ENCODE data around the gene RPL12.
A peak's percentile ranks its signal among the peaks of the same experiment; 100 is the strongest.

Gene RPL12

GRCh38 chr9:127426756-127427155, 24.4 kb downstream of the RPL12 start:
- Histone ChIP-seq H3K4me1 (ENCODE audit: control extremely low read depth in 1 of 4, control insufficient read depth in 4 of 4, insufficient read depth in 4 of 4, low read length in 3 of 4) (peaks cover 5 to 32% (median 22%) of the 10 kb centered on the region in 4 experiments), H3K4me3 (ENCODE audit: control insufficient read depth in 1 of 7, extremely low read depth in 1 of 7, insufficient read depth in 4 of 7, low read depth in 2 of 7, low read length in 6 of 7) (no peak overlapping the region), H3K27ac (ENCODE audit: insufficient read depth in 1 of 2, low read depth in 1 of 2, low read length in 2 of 2, poor library complexity in 1 of 2, severe bottlenecking in 2 of 2) (no peak overlapping the region), H3K36me3 (ENCODE audit: control insufficient read depth in 4 of 4, insufficient read depth in 4 of 4, low read length in 3 of 4) (peaks cover 9 to 21% (median 20%) of the 10 kb centered on the region in 4 experiments), H3K27me3 (replicated peaks in 2 of 5; ENCODE audit: control insufficient read depth in 4 of 5, insufficient read depth in 5 of 5, low read length in 4 of 5) (no peaks in the 10 kb centered on the region), H3K9me3 (ENCODE audit: control extremely low read depth in 1 of 5, control insufficient read depth in 4 of 5, insufficient read depth in 2 of 5, low read depth in 1 of 5, low read length in 4 of 5) (no peaks in the 10 kb centered on the region)
- POLR2A ChIA-PET, result no interaction called here
- no peak for DNase-seq
- CTCF ChIA-PET, result no interaction called here
- WGBS (ENCODE audit: insufficient coverage), result no CpG with 5 or more reads among the region's 2 CpGs

GRCh38 chr9:127424676-127424999, 26.6 kb downstream of the RPL12 start:
- Histone ChIP-seq H3K36me3 (ENCODE audit: control insufficient read depth in 4 of 4, insufficient read depth in 4 of 4, low read length in 3 of 4) (peaks cover 2 to 12% (median 7%) of the 10 kb centered on the region in 4 experiments), H3K27me3 (replicated peaks in 2 of 5; ENCODE audit: control insufficient read depth in 4 of 5, insufficient read depth in 5 of 5, low read length in 4 of 5) (no peaks in the 10 kb centered on the region), H3K9me3 (ENCODE audit: control extremely low read depth in 1 of 5, control insufficient read depth in 4 of 5, insufficient read depth in 2 of 5, low read depth in 1 of 5, low read length in 4 of 5) (no peaks in the 10 kb centered on the region), H3K4me3 (ENCODE audit: control insufficient read depth in 1 of 7, extremely low read depth in 1 of 7, insufficient read depth in 4 of 7, low read depth in 2 of 7, low read length in 6 of 7) (peak overlapping the region; percentile 71 to 99 (median 92)), H3K4me1 (ENCODE audit: control extremely low read depth in 1 of 4, control insufficient read depth in 4 of 4, insufficient read depth in 4 of 4, low read length in 3 of 4) (peaks cover 5 to 32% (median 22%) of the 10 kb centered on the region in 4 experiments), H3K27ac (ENCODE audit: insufficient read depth in 1 of 2, low read depth in 1 of 2, low read length in 2 of 2, poor library complexity in 1 of 2, severe bottlenecking in 2 of 2) (peak overlapping the region; percentile 80 to 89)
- CTCF ChIA-PET, result interaction anchor here (0.8 to 1.0 kb wide), 2 partner anchors 68 to 210 kb away, joined by 3 to 4 read pairs; no protein-coding TSS in a partner anchor
- peak in 2 of 3 donors; percentile 27 to 39 for DNase-seq
- POLR2A ChIA-PET, result interaction anchor here (1.4 kb wide), 2 partner anchors 24 to 26 kb away, joined by 4 to 14 read pairs; partner anchors contain the start of genes LRSAM1 and RPL12
- 0% methylated on average over 12 of the region's 13 CpGs for WGBS (ENCODE audit: insufficient coverage)

- DNase-seq, result peak; percentile 90 to 97 (median 97)
- ChIA-PET CTCF (interaction anchor here (0.8 to 1.6 kb wide), 3 partner anchors 30 to 209 kb away, joined by 3 to 4 read pairs (median 3); no protein-coding TSS in a partner anchor), POLR2A (interaction anchor here (1.4 kb wide), 2 partner anchors 24 to 27 kb away, joined by 4 to 14 read pairs; partner anchors contain the start of genes LRSAM1 and RPL12)
- Histone ChIP-seq H3K27ac (ENCODE audit: insufficient read depth in 1 of 2, low read depth in 1 of 2, low read length in 2 of 2, poor library complexity in 1 of 2, severe bottlenecking in 2 of 2) (peak within 1 kb of the TSS; percentile 80 to 89), H3K9me3 (ENCODE audit: control extremely low read depth in 1 of 5, control insufficient read depth in 4 of 5, insufficient read depth in 2 of 5, low read depth in 1 of 5, low read length in 4 of 5) (no peaks in the 10 kb centered on the region), H3K27me3 (replicated peaks in 2 of 5; ENCODE audit: control insufficient read depth in 4 of 5, insufficient read depth in 5 of 5, low read length in 4 of 5) (no peaks in the 10 kb centered on the region), H3K4me1 (ENCODE audit: control extremely low read depth in 1 of 4, control insufficient read depth in 4 of 4, insufficient read depth in 4 of 4, low read length in 3 of 4) (peaks cover 5 to 32% (median 22%) of the 10 kb centered on the region in 4 experiments), H3K4me3 (ENCODE audit: control insufficient read depth in 1 of 7, extremely low read depth in 1 of 7, insufficient read depth in 4 of 7, low read depth in 2 of 7, low read length in 6 of 7) (peak within 1 kb of the TSS; percentile 71 to 99 (median 92)), H3K36me3 (ENCODE audit: control insufficient read depth in 4 of 4, insufficient read depth in 4 of 4, low read length in 3 of 4) (peaks cover 0 to 9% (median 5%) of the 10 kb centered on the region in 4 experiments)
- WGBS (ENCODE audit: insufficient coverage), result 0% methylated on average over 54 of the region's 54 CpGs
Measured at GRCh38 chr9:127423934-127424675, 27.1 kb downstream of the RPL12 start, which contains the start of gene ZNF79. Gene ZNF79 (plus strand): TSS chr9:127424382. CDS start chr9:127424788, 406 bp downstream.

GRCh38 chr9:127423476-127423933, 27.7 kb downstream of the RPL12 start:
- H3K4me3 ChIP-seq (ENCODE audit: control insufficient read depth in 1 of 7, extremely low read depth in 1 of 7, insufficient read depth in 4 of 7, low read depth in 2 of 7, low read length in 6 of 7), result peak overlapping the region; percentile 71 to 99 (median 92)
- H3K27ac ChIP-seq (ENCODE audit: insufficient read depth in 1 of 2, low read depth in 1 of 2, low read length in 2 of 2, poor library complexity in 1 of 2, severe bottlenecking in 2 of 2), result peak overlapping the region; percentile 80 to 89
- no peaks in the 10 kb centered on the region for H3K9me3 ChIP-seq (ENCODE audit: control extremely low read depth in 1 of 5, control insufficient read depth in 4 of 5, insufficient read depth in 2 of 5, low read depth in 1 of 5, low read length in 4 of 5)
- ChIA-PET CTCF (interaction anchor here (1.2 to 1.6 kb wide), 2 partner anchors 29 to 209 kb away, joined by 3 read pairs; no protein-coding TSS in a partner anchor), POLR2A (interaction anchor here (1.4 kb wide), 2 partner anchors 25 to 27 kb away, joined by 4 to 14 read pairs; partner anchors contain the start of genes LRSAM1 and RPL12)
- no peak for DNase-seq
- H3K4me1 ChIP-seq (ENCODE audit: control extremely low read depth in 1 of 4, control insufficient read depth in 4 of 4, insufficient read depth in 4 of 4, low read length in 3 of 4), result peaks cover 5 to 32% (median 25%) of the 10 kb centered on the region in 4 experiments
- 0% methylated on average over 7 of the region's 9 CpGs for WGBS (ENCODE audit: insufficient coverage)
- H3K27me3 ChIP-seq (replicated peaks in 2 of 5; ENCODE audit: control insufficient read depth in 4 of 5, insufficient read depth in 5 of 5, low read length in 4 of 5), result no peaks in the 10 kb centered on the region
- H3K36me3 ChIP-seq (ENCODE audit: control insufficient read depth in 4 of 4, insufficient read depth in 4 of 4, low read length in 3 of 4), result peaks cover 0 to 3% (median 2%) of the 10 kb centered on the region in 4 experiments

- ChIA-PET POLR2A (no interaction called here), CTCF (interaction anchor here (1.0 to 1.6 kb wide), 4 partner anchors 17 to 208 kb away, joined by 3 read pairs; partner anchors contain the start of genes LRSAM1 and RPL12)
- Histone ChIP-seq H3K36me3 (ENCODE audit: control insufficient read depth in 4 of 4, insufficient read depth in 4 of 4, low read length in 3 of 4) (no peaks in the 10 kb centered on the region), H3K27me3 (replicated peaks in 2 of 5; ENCODE audit: control insufficient read depth in 4 of 5, insufficient read depth in 5 of 5, low read length in 4 of 5) (no peaks in the 10 kb centered on the region), H3K9me3 (ENCODE audit: control extremely low read depth in 1 of 5, control insufficient read depth in 4 of 5, insufficient read depth in 2 of 5, low read depth in 1 of 5, low read length in 4 of 5) (no peaks in the 10 kb centered on the region), H3K27ac (ENCODE audit: insufficient read depth in 1 of 2, low read depth in 1 of 2, low read length in 2 of 2, poor library complexity in 1 of 2, severe bottlenecking in 2 of 2) (peak overlapping the region in 1 of 2 experiments; percentile 89), H3K4me1 (ENCODE audit: control extremely low read depth in 1 of 4, control insufficient read depth in 4 of 4, insufficient read depth in 4 of 4, low read length in 3 of 4) (peaks cover 5 to 32% (median 25%) of the 10 kb centered on the region in 4 experiments), H3K4me3 (ENCODE audit: control insufficient read depth in 1 of 7, extremely low read depth in 1 of 7, insufficient read depth in 4 of 7, low read depth in 2 of 7, low read length in 6 of 7) (peak overlapping the region in 6 of 7 experiments; percentile 13 to 99 (median 91))
- DNase-seq, result no peak
- WGBS (ENCODE audit: insufficient coverage), result 85% methylated on average over 4 of the region's 6 CpGs
Measured at GRCh38 chr9:127422787-127423186, 28.4 kb downstream of the RPL12 start.

- WGBS (ENCODE audit: insufficient coverage), result 98% methylated on average over 10 of the region's 10 CpGs
- Histone ChIP-seq H3K4me3 (ENCODE audit: control insufficient read depth in 1 of 7, extremely low read depth in 1 of 7, insufficient read depth in 4 of 7, low read depth in 2 of 7, low read length in 6 of 7) (peak overlapping the region in 1 of 7 experiments; percentile 86), H3K36me3 (ENCODE audit: control insufficient read depth in 4 of 4, insufficient read depth in 4 of 4, low read length in 3 of 4) (no peaks in the 10 kb centered on the region), H3K27ac (ENCODE audit: insufficient read depth in 1 of 2, low read depth in 1 of 2, low read length in 2 of 2, poor library complexity in 1 of 2, severe bottlenecking in 2 of 2) (no peak overlapping the region), H3K9me3 (ENCODE audit: control extremely low read depth in 1 of 5, control insufficient read depth in 4 of 5, insufficient read depth in 2 of 5, low read depth in 1 of 5, low read length in 4 of 5) (no peaks in the 10 kb centered on the region), H3K4me1 (ENCODE audit: control extremely low read depth in 1 of 4, control insufficient read depth in 4 of 4, insufficient read depth in 4 of 4, low read length in 3 of 4) (peaks cover 5 to 32% (median 25%) of the 10 kb centered on the region in 4 experiments), H3K27me3 (replicated peaks in 2 of 5; ENCODE audit: control insufficient read depth in 4 of 5, insufficient read depth in 5 of 5, low read length in 4 of 5) (no peaks in the 10 kb centered on the region)
- CTCF ChIA-PET, result interaction anchor here (1.0 to 1.8 kb wide), 5 partner anchors 18 to 207 kb away, joined by 3 to 5 read pairs (median 3); partner anchors contain the start of genes LRSAM1 and RPL12
- no peak for DNase-seq
- POLR2A ChIA-PET, result no interaction called here
Measured at GRCh38 chr9:127422133-127422782, 28.9 kb downstream of the RPL12 start.
